Measurements from ENCODE around the gene CCDC188. TPM values are rescaled to one million over a fixed set of nuclear protein-coding genes. Genes with fewer than 3 reads are reported as not detected.

The CCDC188 gene
- total and polyA plus RNA-seq, 10 of the 15 experiments (the other 5 are each of a cell fraction or from before 2014, with no cell fraction given), result not detected

GRCh38 chr22:20147237-20147988 is 3.4 kb downstream of the CCDC188 start:
- CTCF ChIA-PET, result no interaction called here

DNA sequence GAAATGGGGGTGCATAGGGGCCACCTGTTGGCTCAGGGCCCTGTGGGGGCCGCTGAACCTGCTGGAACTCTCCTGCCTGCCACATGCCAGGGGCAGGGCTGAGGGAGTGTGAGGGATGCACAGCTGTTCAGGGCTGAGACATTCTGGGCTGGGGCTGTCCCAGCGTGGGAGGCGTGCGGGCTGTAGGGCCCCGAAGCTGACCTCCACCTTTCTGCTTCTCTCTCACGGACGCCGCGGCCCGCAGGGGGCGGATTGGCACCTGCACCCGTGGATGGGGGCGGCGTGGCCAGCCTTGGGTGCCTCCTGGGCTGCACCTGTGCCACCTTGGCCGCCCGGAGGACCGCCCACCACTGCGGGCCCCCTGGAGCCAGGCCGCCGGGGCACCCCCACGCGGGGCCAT is 4.1 kb downstream of the CCDC188 start:
- H3K27ac ChIP-seq (ENCODE audit: control insufficient read depth, insufficient read depth), result no peak overlapping the region
- ChIA-PET CTCF (no interaction called here), RAD21 (ENCODE audit: unreplicated experiment) (interaction anchor here (1.0 to 1.5 kb wide), 2 partner anchors 10 to 100 kb away, joined by 3 to 4 read pairs; no protein-coding TSS in a partner anchor), SMC1A (ENCODE audit: uncharacterized antibody, unreplicated experiment) (no interaction called here), POLR2A (no interaction called here)
- H3K36me3 ChIP-seq (ENCODE audit: control insufficient read depth in 2 of 2, insufficient read depth in 2 of 2, low read length in 1 of 2), result no peaks in the 10 kb centered on the region
- H2AFZ ChIP-seq (ENCODE audit: control insufficient read depth, low read depth, low read length), result no peak overlapping the region
- BruUV-seq (replicated peaks), result no TSS peak
- H3K4me3 ChIP-seq, result no peak overlapping the region
- intact Hi-C loops (cut with micrococcal nuclease; ENCODE audit: unreplicated experiment), result no loop called here
- H3K9me3 ChIP-seq (replicated peaks; ENCODE audit: control insufficient read depth, insufficient read depth, low read length), result no peaks in the 10 kb centered on the region
- in situ Hi-C loops (cut with MboI), result no loop called here
- FAIRE-seq (no peak), DNase-seq (ENCODE audit: low read depth, low spot score) (no peak), ATAC-seq (peak; percentile 88)
- no peak overlapping the region for H3K4me2 ChIP-seq (ENCODE audit: control insufficient read depth, insufficient read depth)
- no peaks in the 10 kb centered on the region for H3K27me3 ChIP-seq (replicated peaks in 1 of 2; ENCODE audit: control insufficient read depth in 2 of 2, insufficient read depth in 2 of 2, low read length in 1 of 2)
- H3K4me1 ChIP-seq (ENCODE audit: control insufficient read depth, insufficient read depth, low read length), result peaks cover 4% of the 10 kb centered on the region; the same call in 1 of the 2 replicates
- no peaks in the 10 kb centered on the region for H3K79me2 ChIP-seq (ENCODE audit: control insufficient read depth, insufficient read depth, low read length)
- 6% methylated on average over 22 of the region's 22 CpGs for WGBS (ENCODE audit: insufficient coverage, insufficient replicate concordance, low lambda C conversion rate, missing lambda C conversion rate)
- no peaks in the 10 kb centered on the region for H4K20me1 ChIP-seq (ENCODE audit: control insufficient read depth, insufficient read depth)
- no peak overlapping the region for H3K9ac ChIP-seq (ENCODE audit: control insufficient read depth, insufficient read depth, low read length)
- TF ChIP-seq TBL1XR1 (IDR thresholded peaks at IDR 0.05; ENCODE audit: low read depth, low read length), result no peak
- no peak for TF ChIP-seq BRCA1 (IDR thresholded peaks at IDR 0.05; ENCODE audit: low read depth, low read length)
- TF ChIP-seq, protein P1, sequence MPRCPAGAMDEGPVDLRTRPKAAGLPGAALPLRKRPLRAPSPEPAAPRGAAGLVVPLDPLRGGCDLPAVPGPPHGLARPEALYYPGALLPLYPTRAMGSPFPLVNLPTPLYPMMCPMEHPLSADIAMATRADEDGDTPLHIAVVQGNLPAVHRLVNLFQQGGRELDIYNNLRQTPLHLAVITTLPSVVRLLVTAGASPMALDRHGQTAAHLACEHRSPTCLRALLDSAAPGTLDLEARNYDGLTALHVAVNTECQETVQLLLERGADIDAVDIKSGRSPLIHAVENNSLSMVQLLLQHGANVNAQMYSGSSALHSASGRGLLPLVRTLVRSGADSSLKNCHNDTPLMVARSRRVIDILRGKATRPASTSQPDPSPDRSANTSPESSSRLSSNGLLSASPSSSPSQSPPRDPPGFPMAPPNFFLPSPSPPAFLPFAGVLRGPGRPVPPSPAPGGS (IDR thresholded peaks at IDR 0.05; ENCODE audit: borderline replicate concordance, insufficient read depth, low read depth, low read length, poor library complexity, severe bottlenecking), result peak; percentile 28
- TF ChIP-seq CREM (IDR thresholded peaks at IDR 0.05; ENCODE audit: low read depth), result 0 out of 2 replicates have a peak, but pooled peaks have one; percentile 9
- TF ChIP-seq MEF2B (IDR thresholded peaks at IDR 0.05; ENCODE audit: partially characterized antibody, poor library complexity, severe bottlenecking), result no peak
- no peak for TF ChIP-seq SP1 (IDR thresholded peaks at IDR 0.05; ENCODE audit: low read depth, low read length)
- TF ChIP-seq LARP7 (IDR thresholded peaks at IDR 0.05), result 0 out of 2 replicates have a peak, but pooled peaks have one; percentile 31
- TF ChIP-seq E2F8 (IDR thresholded peaks at IDR 0.05; ENCODE audit: low read depth, partially characterized antibody), result no peak
- TF ChIP-seq NR2F1 (conservative IDR thresholded peaks at IDR 0.05), result peak; percentile 95
- no peak for TF ChIP-seq WRNIP1 (IDR thresholded peaks at IDR 0.05; ENCODE audit: borderline replicate concordance, low read depth, low read length)
- no peak for TF ChIP-seq ZNF622 (IDR thresholded peaks at IDR 0.05)

More at GRCh38 chr22:20147237-20147988, 3.4 kb downstream of the CCDC188 start:
- TF ChIP-seq ZNF274 (IDR thresholded peaks at IDR 0.05; ENCODE audit: insufficient read depth, insufficient read length) (no peak), KDM1A (IDR thresholded peaks at IDR 0.05; ENCODE audit: borderline replicate concordance) (no peak), EZH2 (IDR thresholded peaks at IDR 0.05; ENCODE audit: borderline replicate concordance, control insufficient read depth, low read depth, low read length) (no peak), SMAD5 (IDR thresholded peaks at IDR 0.05; ENCODE audit: low read depth) (no peak), ZNF24 (IDR thresholded peaks at IDR 0.05) (no peak), SPI1 (IDR thresholded peaks at IDR 0.05; ENCODE audit: borderline replicate concordance, insufficient read depth, low read depth, low read length) (peak; percentile 22; the same call in 1 of the 2 replicates)
- H3K4me2 ChIP-seq (ENCODE audit: control insufficient read depth, insufficient read depth), result no peak overlapping the region
- no peak overlapping the region for H3K27ac ChIP-seq (ENCODE audit: control insufficient read depth, insufficient read depth)
- peaks cover 4% of the 10 kb centered on the region; the same call in 1 of the 2 replicates for H3K4me1 ChIP-seq (ENCODE audit: control insufficient read depth, insufficient read depth, low read length)
- WGBS (ENCODE audit: insufficient coverage, insufficient replicate concordance, low lambda C conversion rate, missing lambda C conversion rate), result 52% methylated on average over 14 of the region's 14 CpGs
- RAD21 ChIA-PET (ENCODE audit: unreplicated experiment), result interaction anchor here (1.0 to 1.5 kb wide), 2 partner anchors 10 to 100 kb away, joined by 3 to 4 read pairs; no protein-coding TSS in a partner anchor
- in situ Hi-C loops (cut with MboI) (no loop called here), intact Hi-C loops (cut with micrococcal nuclease; ENCODE audit: unreplicated experiment) (no loop called here)
- no peak overlapping the region for H3K4me3 ChIP-seq
- H2AFZ ChIP-seq (ENCODE audit: control insufficient read depth, low read depth, low read length), result no peak overlapping the region
- no peak overlapping the region for H3K9ac ChIP-seq (ENCODE audit: control insufficient read depth, insufficient read depth, low read length)
- no peaks in the 10 kb centered on the region for H3K27me3 ChIP-seq (replicated peaks in 1 of 2; ENCODE audit: control insufficient read depth in 2 of 2, insufficient read depth in 2 of 2, low read length in 1 of 2)
- ATAC-seq (peak; percentile 71), FAIRE-seq (no peak), DNase-seq (ENCODE audit: low read depth, low spot score) (no peak)
- POLR2A ChIA-PET, result no interaction called here
- H3K79me2 ChIP-seq (ENCODE audit: control insufficient read depth, insufficient read depth, low read length), result no peaks in the 10 kb centered on the region
- H3K9me3 ChIP-seq (replicated peaks; ENCODE audit: control insufficient read depth, insufficient read depth, low read length), result no peaks in the 10 kb centered on the region
- no TSS peak for BruUV-seq (replicated peaks)
- H3K36me3 ChIP-seq (ENCODE audit: control insufficient read depth in 2 of 2, insufficient read depth in 2 of 2, low read length in 1 of 2), result no peaks in the 10 kb centered on the region
- SMC1A ChIA-PET (ENCODE audit: uncharacterized antibody, unreplicated experiment), result no interaction called here
- H4K20me1 ChIP-seq (ENCODE audit: control insufficient read depth, insufficient read depth), result no peaks in the 10 kb centered on the region

Measured in GM12878 (cell line).